Measurements from ENCODE around the gene ADISSP. TPM values are rescaled to one million over a fixed set of nuclear protein-coding genes. Genes with fewer than 3 reads are reported as not detected.

The ADISSP gene
- total RNA-seq, 6 experiments from 2014 or later = 86.0 to 105 (median 89.9) TPM

DNA sequence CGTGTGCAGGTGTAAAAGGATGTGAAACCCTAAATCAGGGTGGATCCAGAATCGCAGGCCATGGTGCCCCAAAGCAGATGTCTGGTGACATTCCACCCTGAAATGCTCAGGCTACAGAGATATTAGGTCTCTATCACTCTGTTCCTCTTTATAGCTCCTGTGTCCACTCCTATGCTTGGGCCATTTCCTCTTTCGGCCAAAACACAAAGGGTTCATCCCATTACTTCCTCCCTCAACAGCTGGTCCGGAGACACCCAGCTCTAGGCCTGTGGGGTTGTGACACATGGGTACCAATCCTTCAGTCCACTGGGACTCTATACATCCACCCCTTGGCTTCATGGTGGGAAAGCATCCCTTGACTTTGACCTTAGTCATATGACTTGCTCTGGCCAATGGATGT, 53.5 kb downstream of the ADISSP start:
- Mint-ChIP-seq H3K4me1 (ENCODE audit: low read depth) (no peaks in the 10 kb centered on the region), H3K4me3 (no peak overlapping the region), H3K36me3 (ENCODE audit: low read depth) (no peaks in the 10 kb centered on the region), H3K9me3 (no peaks in the 10 kb centered on the region), H3K27ac (no peak overlapping the region), H3K27me3 (ENCODE audit: insufficient read depth) (peaks cover 7% of the 10 kb centered on the region)
- TF ChIP-seq, protein P1, sequence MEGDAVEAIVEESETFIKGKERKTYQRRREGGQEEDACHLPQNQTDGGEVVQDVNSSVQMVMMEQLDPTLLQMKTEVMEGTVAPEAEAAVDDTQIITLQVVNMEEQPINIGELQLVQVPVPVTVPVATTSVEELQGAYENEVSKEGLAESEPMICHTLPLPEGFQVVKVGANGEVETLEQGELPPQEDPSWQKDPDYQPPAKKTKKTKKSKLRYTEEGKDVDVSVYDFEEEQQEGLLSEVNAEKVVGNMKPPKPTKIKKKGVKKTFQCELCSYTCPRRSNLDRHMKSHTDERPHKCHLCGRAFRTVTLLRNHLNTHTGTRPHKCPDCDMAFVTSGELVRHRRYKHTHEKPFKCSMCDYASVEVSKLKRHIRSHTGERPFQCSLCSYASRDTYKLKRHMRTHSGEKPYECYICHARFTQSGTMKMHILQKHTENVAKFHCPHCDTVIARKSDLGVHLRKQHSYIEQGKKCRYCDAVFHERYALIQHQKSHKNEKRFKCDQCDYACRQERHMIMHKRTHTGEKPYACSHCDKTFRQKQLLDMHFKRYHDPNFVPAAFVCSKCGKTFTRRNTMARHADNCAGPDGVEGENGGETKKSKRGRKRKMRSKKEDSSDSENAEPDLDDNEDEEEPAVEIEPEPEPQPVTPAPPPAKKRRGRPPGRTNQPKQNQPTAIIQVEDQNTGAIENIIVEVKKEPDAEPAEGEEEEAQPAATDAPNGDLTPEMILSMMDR (IDR thresholded peaks at IDR 0.05) = no peak
- no peak for DNase-seq

DNA sequence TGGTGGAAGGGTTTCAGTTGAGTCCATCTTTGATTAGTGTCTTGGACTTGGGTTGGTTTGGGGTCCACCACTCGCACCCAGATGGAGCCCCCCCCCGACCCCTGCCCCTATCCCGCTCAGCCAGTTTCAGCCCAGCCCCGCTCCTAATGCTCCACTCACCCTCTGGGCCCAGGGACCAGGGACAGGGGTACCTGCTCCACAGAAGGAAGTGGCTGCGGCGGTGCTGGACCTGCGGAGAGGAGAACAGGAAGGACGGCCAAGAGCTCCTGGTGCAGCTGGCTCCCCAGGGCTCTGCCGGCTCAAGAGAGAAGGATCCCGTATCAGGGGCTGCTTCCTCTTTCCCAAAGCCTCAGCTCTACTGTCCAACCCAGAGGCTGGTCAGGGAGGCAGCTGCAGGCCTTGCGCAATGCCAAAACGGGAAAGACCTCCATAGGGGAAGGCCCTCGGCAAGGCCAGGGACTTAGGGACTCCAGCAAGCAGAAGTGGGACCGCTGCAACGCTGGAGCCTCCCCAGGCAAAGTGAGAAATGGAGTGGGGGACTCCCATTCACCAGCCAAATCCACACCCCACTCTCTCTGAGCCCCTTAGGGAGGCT, 55.2 kb downstream of the ADISSP start, which contains the start of gene SIGLEC1:
TSS of gene SIGLEC1 (minus strand) at position 322 of the 595 bp plus-strand sequence. CDS start 5,472 bp downstream, outside the sequence.
- peaks cover 3% of the 10 kb centered on the region; the same call in 1 of the 2 replicates for H3K4me1 Mint-ChIP-seq (ENCODE audit: low read depth)
- H3K4me3 Mint-ChIP-seq = no peak within 1 kb of the TSS
- no peak within 1 kb of the TSS for H3K27ac Mint-ChIP-seq
- H3K36me3 Mint-ChIP-seq (ENCODE audit: low read depth) = no peaks in the 10 kb centered on the region
- DNase-seq = no peak
- TF ChIP-seq, protein P1 (IDR thresholded peaks at IDR 0.05) = no peak
- H3K9me3 Mint-ChIP-seq = no peaks in the 10 kb centered on the region
- H3K27me3 Mint-ChIP-seq (ENCODE audit: insufficient read depth) = peaks cover 3% of the 10 kb centered on the region

DNA sequence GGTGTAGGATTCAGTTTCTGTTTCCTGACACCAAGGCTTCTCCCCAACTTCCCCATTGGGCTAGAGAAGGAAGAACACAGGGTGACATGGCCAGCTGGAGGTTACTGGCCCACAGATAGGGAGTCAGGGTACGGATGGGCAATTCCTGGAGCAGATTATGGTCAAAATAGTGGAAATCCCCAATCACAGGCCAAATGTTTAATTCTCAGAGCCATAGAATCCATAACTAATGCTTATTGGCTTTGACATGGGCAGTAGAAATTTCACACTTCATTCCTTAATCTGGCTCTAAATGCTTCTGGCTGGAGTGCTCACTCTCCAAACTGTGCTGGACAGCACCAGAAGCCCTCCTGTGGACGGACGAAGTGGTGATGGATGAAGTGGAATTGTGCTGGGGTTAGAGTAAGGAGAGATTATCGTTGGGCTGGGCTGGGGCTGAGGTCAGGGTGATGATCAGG, 56.0 kb downstream of the ADISSP start:
- H3K36me3 Mint-ChIP-seq (ENCODE audit: low read depth) = no peaks in the 10 kb centered on the region
- H3K27me3 Mint-ChIP-seq (ENCODE audit: insufficient read depth) = peaks cover 3% of the 10 kb centered on the region
- DNase-seq = no peak
- peaks cover 7% of the 10 kb centered on the region; the same call in 1 of the 2 replicates for H3K4me1 Mint-ChIP-seq (ENCODE audit: low read depth)
- no peak overlapping the region for H3K4me3 Mint-ChIP-seq
- H3K9me3 Mint-ChIP-seq = no peaks in the 10 kb centered on the region
- H3K27ac Mint-ChIP-seq = no peak overlapping the region
- TF ChIP-seq, protein P1 (IDR thresholded peaks at IDR 0.05) = no peak

DNA sequence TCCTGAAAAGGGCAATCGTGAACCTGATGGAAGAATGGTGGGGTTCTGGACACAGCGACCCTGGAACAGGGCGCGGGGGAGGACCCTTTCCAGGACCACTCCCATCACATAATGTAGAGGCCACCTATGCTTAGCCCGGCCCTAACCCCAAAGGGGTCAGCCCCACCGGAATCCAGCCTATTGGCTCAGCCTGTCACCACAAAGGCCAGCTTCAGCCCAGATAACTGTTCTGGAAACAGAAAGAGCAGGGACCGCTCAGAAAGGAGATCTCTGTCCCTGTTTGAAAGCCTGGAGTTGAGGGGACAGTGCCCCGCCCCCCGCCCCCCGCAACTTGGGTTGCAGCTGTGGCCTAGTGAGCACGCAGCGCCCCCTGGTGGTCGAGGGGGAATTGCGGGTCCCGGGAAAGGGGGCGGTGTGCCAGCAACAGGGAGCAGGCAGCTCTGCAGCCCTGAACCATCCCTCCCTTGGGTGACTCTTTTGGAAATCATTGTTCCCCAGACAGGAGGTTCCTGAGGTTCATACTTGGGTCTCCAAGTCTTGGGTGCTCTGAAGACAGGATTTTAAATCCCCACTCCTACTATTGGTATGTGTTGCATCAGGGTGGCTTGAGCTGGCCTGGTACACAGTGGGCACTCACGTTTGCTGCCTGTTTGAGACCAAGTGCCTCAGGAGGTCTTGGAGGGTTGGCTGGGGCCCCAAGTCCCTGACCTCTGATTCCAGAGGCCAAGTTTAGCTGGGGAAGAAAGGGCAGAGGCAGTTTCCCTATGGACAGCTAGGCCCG, 56.7 kb downstream of the ADISSP start:
- Mint-ChIP-seq H3K4me1 (ENCODE audit: low read depth) (peaks cover 7% of the 10 kb centered on the region; the same call in 1 of the 2 replicates), H3K27me3 (ENCODE audit: insufficient read depth) (peaks cover 3% of the 10 kb centered on the region), H3K27ac (no peak overlapping the region), H3K36me3 (ENCODE audit: low read depth) (no peaks in the 10 kb centered on the region), H3K4me3 (no peak overlapping the region), H3K9me3 (no peaks in the 10 kb centered on the region)
- DNase-seq = peak; percentile 21
- TF ChIP-seq, protein P1 (IDR thresholded peaks at IDR 0.05) = peak; percentile 100

DNA sequence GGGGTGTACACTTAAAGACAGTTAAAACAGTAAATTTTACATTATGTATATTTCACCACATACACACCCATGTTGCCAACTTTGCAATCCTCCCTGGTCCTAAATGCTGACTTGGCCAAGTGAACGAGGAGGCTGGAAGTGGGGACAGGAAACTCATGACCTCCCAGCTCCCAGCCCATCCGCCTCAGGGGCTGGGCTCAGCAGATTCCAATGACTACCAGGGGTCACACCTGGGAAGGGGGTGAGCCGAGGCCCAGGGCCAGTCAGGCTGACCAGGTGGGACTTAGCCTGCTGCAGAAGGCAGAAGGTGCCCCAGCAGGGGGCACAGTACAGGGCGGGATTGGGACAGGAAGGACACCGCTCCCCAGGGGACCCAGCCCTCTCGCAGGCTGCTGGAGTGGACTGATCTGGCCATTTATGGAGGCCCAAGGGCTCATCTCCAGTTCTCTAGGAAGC, 57.5 kb downstream of the ADISSP start:
- Mint-ChIP-seq H3K36me3 (ENCODE audit: low read depth) (no peaks in the 10 kb centered on the region), H3K4me1 (ENCODE audit: low read depth) (peaks cover 7% of the 10 kb centered on the region; the same call in 1 of the 2 replicates), H3K4me3 (no peak overlapping the region), H3K27me3 (ENCODE audit: insufficient read depth) (peaks cover 3% of the 10 kb centered on the region), H3K27ac (no peak overlapping the region), H3K9me3 (no peaks in the 10 kb centered on the region)
- TF ChIP-seq, protein P1 (IDR thresholded peaks at IDR 0.05) = no peak
- DNase-seq = no peak
